Psoas muscle (tissue), 8 donors: ENCODE data around the gene GATB. TPM values are rescaled to one million over a fixed set of nuclear protein-coding genes. Genes with fewer than 3 reads are reported as not detected.

Experiments
- ATAC-seq, 4 donors: fragments of 200-7000 bp; cut with Tn5 transposase; one replicate each; pipeline ENCODE4 v1.9.1; 2020; ENCODE audit warnings: moderate library complexity in 3 of 4, mild to moderate bottlenecking in 2 of 4
- DNase-seq, 2 donors: peaks; one replicate each; pipeline ENCODE4 v3.0.0-alpha.2; 2020
- H3K27ac ChIP-seq: fragments of 200-600 bp; one replicate; pipeline ENCODE4 v1.8.0; 2022
- H3K27me3 ChIP-seq, 3 donors: fragments of 200-600 bp in 1 of 3; one replicate each; pipeline versions ENCODE4 v1.6.1 to v1.8.0; 2013 to 2022; ENCODE audit warnings: low read length in 2 of 3, mild to moderate bottlenecking in 2 of 3, moderate library complexity in 1 of 3; ENCODE audit not compliant: insufficient read depth in 3 of 3
- H3K36me3 ChIP-seq, 2 donors: fragments of 200-600 bp in 1 of 2; one replicate each; pipeline versions ENCODE4 v1.6.1 to v1.8.0; 2013 to 2022; ENCODE audit warnings: low read depth in 1 of 2, mild to moderate bottlenecking in 1 of 2, moderate library complexity in 1 of 2; ENCODE audit not compliant: insufficient read depth in 1 of 2
- H3K4me1 ChIP-seq: fragments of 200-600 bp; one replicate; pipeline ENCODE4 v1.8.0; 2022
- H3K4me3 ChIP-seq: fragments of 200-600 bp; one replicate; pipeline ENCODE4 v1.8.0; 2022; ENCODE audit warnings: mild to moderate bottlenecking
- H3K9me3 ChIP-seq: fragments of 200-600 bp; one replicate; pipeline ENCODE4 v1.8.0; 2022
- WGBS, 3 donors: extraction: QIAGEN DNeasy Blood & Tissue Kit; methylation state at CpG; one replicate each; pipeline versions ENCODE4 v1.1.6 to v1.1.7; 2013; 5-methylcytosine and 5-hydroxymethylcytosine counted together
- intact Hi-C, 2 donors: fragments of 100-400 bp; cut with DNase I; formaldehyde crosslinking; loops; one replicate each; pipeline versions ENCODE4 v1.11.0 to v1.14.2; 2022
- polyA plus RNA-seq, 3 donors: library from polyadenylated mRNA; stranded (reverse); fragments of 200-250 nt; gene quantifications; one replicate each; pipeline ENCODE4 v1.2.3, GENCODE V29; 2013
- total RNA-seq, 4 donors: library from RNA; stranded (reverse); fragmentation: NEBNext Ultra II Directional in 2 of 4; extraction: Animal tissue kit (Norgen Biotek cat#: 25700) in 2 of 4; gene quantifications; one replicate each; pipeline versions ENCODE4 v1.2.1 to v1.2.4, GENCODE V29; 2021 to 2023
- TF ChIP-seq, protein P1 (sequence below): fragments of 200-600 bp; IDR thresholded peaks from one replicate; pipeline ENCODE4 v1.8.0; 2022; ENCODE audit warnings: antibody characterized with exemption
- donor health status: healthy with polysubstance abuse.
- donor health status: DM: no; HTN: no; CAD: no; lungs with moderate emphysema.
- donor health status: Bipolar disorder and iron deficiency.
- donor health status: healthy.
- donor health status: DM: yes; HTN: yes; CAD: no.
- donor health status: DM: no; HTN: no; CAD: no.
- donor health status: DM: no; HTN: no; CAD: no.
- donor health status: DM: yes; HTN: yes; CAD: no.

The GATB gene
- total and polyA plus RNA-seq, 7 donors, result 22.8 to 36.6 (median 28.3) TPM

- WGBS, 3 donors, result 76 to 88% (median 79%) methylated on average over 12 of the region's 12 CpGs
- Histone ChIP-seq H3K4me3 (no peak overlapping the region), H3K9me3 (no peaks in the 10 kb centered on the region), H3K27me3 (no peaks in the 10 kb centered on the region), H3K4me1 (peaks cover 11% of the 10 kb centered on the region), H3K36me3 (no peaks in the 10 kb centered on the region), H3K27ac (no peak overlapping the region)
- no peak for DNase-seq
- ATAC-seq, result no peak
- intact Hi-C loops, result no loop called here
- TF ChIP-seq, protein P1, sequence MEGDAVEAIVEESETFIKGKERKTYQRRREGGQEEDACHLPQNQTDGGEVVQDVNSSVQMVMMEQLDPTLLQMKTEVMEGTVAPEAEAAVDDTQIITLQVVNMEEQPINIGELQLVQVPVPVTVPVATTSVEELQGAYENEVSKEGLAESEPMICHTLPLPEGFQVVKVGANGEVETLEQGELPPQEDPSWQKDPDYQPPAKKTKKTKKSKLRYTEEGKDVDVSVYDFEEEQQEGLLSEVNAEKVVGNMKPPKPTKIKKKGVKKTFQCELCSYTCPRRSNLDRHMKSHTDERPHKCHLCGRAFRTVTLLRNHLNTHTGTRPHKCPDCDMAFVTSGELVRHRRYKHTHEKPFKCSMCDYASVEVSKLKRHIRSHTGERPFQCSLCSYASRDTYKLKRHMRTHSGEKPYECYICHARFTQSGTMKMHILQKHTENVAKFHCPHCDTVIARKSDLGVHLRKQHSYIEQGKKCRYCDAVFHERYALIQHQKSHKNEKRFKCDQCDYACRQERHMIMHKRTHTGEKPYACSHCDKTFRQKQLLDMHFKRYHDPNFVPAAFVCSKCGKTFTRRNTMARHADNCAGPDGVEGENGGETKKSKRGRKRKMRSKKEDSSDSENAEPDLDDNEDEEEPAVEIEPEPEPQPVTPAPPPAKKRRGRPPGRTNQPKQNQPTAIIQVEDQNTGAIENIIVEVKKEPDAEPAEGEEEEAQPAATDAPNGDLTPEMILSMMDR, result no peak
These were observed 30.9 kb downstream of the GATB start for GRCh38 chr4:151729731-151730559.

GRCh38 chr4:151728679-151729078 is 32.1 kb downstream of the GATB start:
- DNase-seq (no peak), ATAC-seq (no peak)
- WGBS, 3 donors, result 90 to 91% (median 90%) methylated on average over 2 of the region's 2 CpGs
- intact Hi-C loops, result no loop called here
- TF ChIP-seq, protein P1, result no peak
- no peak overlapping the region for H3K4me3 ChIP-seq
- H3K27ac ChIP-seq, result no peak overlapping the region
- H3K4me1 ChIP-seq, result peaks cover 11% of the 10 kb centered on the region
- no peaks in the 10 kb centered on the region for H3K9me3 ChIP-seq
- no peaks in the 10 kb centered on the region for H3K36me3 ChIP-seq
- no peaks in the 10 kb centered on the region for H3K27me3 ChIP-seq

- H3K27me3 ChIP-seq, result no peaks in the 10 kb centered on the region
- H3K4me1 ChIP-seq, result peaks cover 11% of the 10 kb centered on the region
- intact Hi-C loops, result no loop called here
- no peaks in the 10 kb centered on the region for H3K36me3 ChIP-seq
- H3K9me3 ChIP-seq, result no peaks in the 10 kb centered on the region
- WGBS, 3 donors, result 4 to 8% (median 8%) methylated on average over 1 of the region's 1 CpG
- ATAC-seq, result no peak
- H3K27ac ChIP-seq, result no peak overlapping the region
- TF ChIP-seq, protein P1, result no peak
- no peak overlapping the region for H3K4me3 ChIP-seq
- no peak for DNase-seq
These were observed 32.8 kb downstream of the GATB start for GRCh38 chr4:151728006-151728405.

GRCh38 chr4:151727365-151727764 is 33.4 kb downstream of the GATB start:
- WGBS, 3 donors, result 90 to 97% (median 95%) methylated on average over 1 of the region's 1 CpG
- DNase-seq, result no peak
- Histone ChIP-seq H3K9me3 (no peaks in the 10 kb centered on the region), H3K4me1 (peaks cover 11% of the 10 kb centered on the region), H3K27me3 (no peaks in the 10 kb centered on the region), H3K36me3 (no peaks in the 10 kb centered on the region), H3K4me3 (no peak overlapping the region), H3K27ac (no peak overlapping the region)
- ATAC-seq, result no peak
- TF ChIP-seq, protein P1, result no peak
- intact Hi-C loops, result no loop called here
